ENCODE data around the gene MTCH1.

MTCH1 gene

GRCh38 chr6:36938536-36938935 is 47.5 kb downstream of the MTCH1 start:
- H3K4me1 ChIP-seq, result peaks cover 9% of the 10 kb centered on the region
- no peak for TF ChIP-seq CTCF (IDR thresholded peaks at IDR 0.05; ENCODE audit: low read depth, low read length)
- no peaks in the 10 kb centered on the region for H3K27me3 ChIP-seq
- no peak for DNase-seq
- H3K4me3 ChIP-seq (ENCODE audit: low read depth, low read length), result no peak overlapping the region
- H3K9me3 ChIP-seq, result no peaks in the 10 kb centered on the region
- no peaks in the 10 kb centered on the region for H3K36me3 ChIP-seq

GRCh38 chr6:36937896-36938295 is 48.1 kb downstream of the MTCH1 start:
- no peak for DNase-seq

GRCh38 chr6:36936824-36937223 is 49.2 kb downstream of the MTCH1 start:
- H3K9me3 ChIP-seq, result no peaks in the 10 kb centered on the region
- no peak overlapping the region for H3K4me3 ChIP-seq (ENCODE audit: low read depth, low read length)
- H3K4me1 ChIP-seq, result peaks cover 9% of the 10 kb centered on the region
- TF ChIP-seq CTCF (IDR thresholded peaks at IDR 0.05; ENCODE audit: low read depth, low read length), result no peak
- no peaks in the 10 kb centered on the region for H3K36me3 ChIP-seq
- no peak for DNase-seq
- no peaks in the 10 kb centered on the region for H3K27me3 ChIP-seq

More at GRCh38 chr6:36937896-36938295, 48.1 kb downstream of the MTCH1 start:
- Histone ChIP-seq H3K36me3 (no peaks in the 10 kb centered on the region), H3K27me3 (no peaks in the 10 kb centered on the region), H3K4me1 (peaks cover 9% of the 10 kb centered on the region), H3K4me3 (ENCODE audit: low read depth, low read length) (no peak overlapping the region), H3K9me3 (no peaks in the 10 kb centered on the region)
- TF ChIP-seq CTCF (IDR thresholded peaks at IDR 0.05; ENCODE audit: low read depth, low read length), result no peak

GRCh38 chr6:36934901-36935300 is 51.1 kb downstream of the MTCH1 start:
- Histone ChIP-seq H3K4me3 (ENCODE audit: low read depth, low read length) (no peak overlapping the region), H3K27me3 (no peaks in the 10 kb centered on the region), H3K9me3 (no peaks in the 10 kb centered on the region), H3K4me1 (peaks cover 9% of the 10 kb centered on the region), H3K36me3 (no peaks in the 10 kb centered on the region)
- DNase-seq, result no peak
- no peak for TF ChIP-seq CTCF (IDR thresholded peaks at IDR 0.05; ENCODE audit: low read depth, low read length)

GRCh38 chr6:36933519-36933918 is 52.5 kb downstream of the MTCH1 start:
- no peak for DNase-seq
- H3K4me1 ChIP-seq, result peaks cover 9% of the 10 kb centered on the region
- H3K9me3 ChIP-seq, result no peaks in the 10 kb centered on the region
- no peak for TF ChIP-seq CTCF (IDR thresholded peaks at IDR 0.05; ENCODE audit: low read depth, low read length)
- H3K27me3 ChIP-seq, result no peaks in the 10 kb centered on the region
- no peak overlapping the region for H3K4me3 ChIP-seq (ENCODE audit: low read depth, low read length)
- H3K36me3 ChIP-seq, result no peaks in the 10 kb centered on the region

GRCh38 chr6:36933102-36933501 is 52.9 kb downstream of the MTCH1 start:
- no peaks in the 10 kb centered on the region for H3K27me3 ChIP-seq
- no peak for TF ChIP-seq CTCF (IDR thresholded peaks at IDR 0.05; ENCODE audit: low read depth, low read length)
- DNase-seq, result no peak
- H3K9me3 ChIP-seq, result no peaks in the 10 kb centered on the region
- peaks cover 9% of the 10 kb centered on the region for H3K4me1 ChIP-seq
- no peak overlapping the region for H3K4me3 ChIP-seq (ENCODE audit: low read depth, low read length)
- H3K36me3 ChIP-seq, result no peaks in the 10 kb centered on the region

All from BE2C (cell line).